GM19397 (cell line): ENCODE measurements around the gene BTBD19.
"Not testable (repeated sequence)": the region's sequence is repeated elsewhere in the genome, so short reads cannot be mapped to it uniquely, and the experiment has no call there.

ENCODE experiments used
- ATAC-seq: cut with Tn5 transposase; IDR thresholded peaks from one replicate; pipeline ENCODE4 v1.9.1; 2021; ENCODE audit warnings: mild to moderate bottlenecking, moderate library complexity; ENCODE audit not compliant: unreplicated experiment

BTBD19 gene

DNA sequence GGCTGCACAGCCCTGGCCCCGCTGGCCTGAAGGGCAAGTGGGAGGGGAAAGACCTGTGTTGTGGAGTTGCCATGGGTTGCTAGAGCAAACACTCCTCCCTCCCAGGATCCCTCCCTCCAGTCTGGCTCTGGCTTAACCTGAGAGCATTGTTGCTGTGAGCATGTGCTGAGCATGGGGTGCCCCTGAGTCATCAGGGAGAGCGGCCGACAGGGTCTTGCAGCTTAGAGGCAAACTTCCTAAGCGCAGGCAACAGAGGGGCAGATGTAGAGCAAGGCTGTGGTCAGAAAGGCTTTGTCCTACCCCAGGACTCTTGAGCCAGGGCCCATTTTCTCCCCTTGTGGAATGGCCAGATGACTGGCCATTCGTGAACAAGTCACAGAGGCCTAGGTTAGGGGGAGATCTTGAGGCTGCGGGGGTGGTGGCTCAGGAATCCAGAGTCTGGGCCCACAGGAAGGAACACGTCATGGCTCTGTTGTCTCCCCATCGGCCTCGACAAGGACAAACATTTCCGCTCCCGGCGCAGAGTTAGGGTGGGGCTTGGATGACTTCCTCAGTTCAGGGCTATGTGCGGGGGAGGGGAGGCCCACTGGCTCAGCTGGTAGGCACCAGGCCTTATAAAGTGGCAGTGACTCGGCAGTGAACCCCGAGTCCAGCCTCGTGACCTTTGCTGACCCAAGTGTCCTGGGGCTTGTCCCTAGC, 810 bp upstream of the BTBD19 start:
- no peak for ATAC-seq

GRCh38 chr1:44808938-44809917, 905 bp downstream of the BTBD19 start:
- ATAC-seq, result no peak

- no peak for ATAC-seq
These were observed 1.9 kb downstream of the BTBD19 start for GRCh38 chr1:44810101-44810761.

DNA sequence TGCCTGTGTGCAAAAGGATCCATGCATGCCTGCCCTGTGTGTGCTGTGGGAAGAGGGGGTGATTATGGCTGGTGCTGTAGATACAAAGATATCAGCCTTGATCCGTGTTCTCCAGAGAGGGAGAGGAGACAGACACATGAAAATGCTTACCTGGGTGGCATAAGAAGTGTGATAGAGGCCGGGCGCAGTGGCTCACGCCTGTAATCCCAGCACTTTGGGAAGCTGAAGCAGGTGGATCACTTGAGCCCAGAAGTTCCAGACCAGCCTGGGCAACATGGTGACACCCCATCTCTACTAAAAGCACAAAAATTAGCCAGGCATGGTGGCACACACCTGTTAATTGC, 2.4 kb downstream of the BTBD19 start:
- not testable (repeated sequence) for ATAC-seq

DNA sequence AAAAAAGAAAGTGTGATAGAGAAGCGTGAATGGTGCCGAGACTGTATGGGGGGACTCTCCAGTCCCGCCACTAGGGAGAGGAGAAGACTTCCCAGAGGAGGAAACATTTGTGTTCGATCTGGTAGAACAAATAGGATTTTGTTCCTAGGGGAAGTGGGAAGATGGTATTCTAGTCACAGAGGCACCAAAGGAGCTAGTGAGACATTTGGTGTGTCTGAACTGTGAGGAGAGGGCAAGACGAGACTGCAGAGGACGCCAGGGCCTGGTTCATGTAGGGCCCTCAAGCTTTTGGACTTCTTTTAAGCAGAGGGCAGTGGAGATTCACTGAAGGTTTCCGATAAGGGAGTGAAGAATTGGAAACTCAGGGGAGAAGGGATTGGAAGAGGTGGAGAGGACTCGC, 2.9 kb downstream of the BTBD19 start:
- no peak for ATAC-seq

DNA sequence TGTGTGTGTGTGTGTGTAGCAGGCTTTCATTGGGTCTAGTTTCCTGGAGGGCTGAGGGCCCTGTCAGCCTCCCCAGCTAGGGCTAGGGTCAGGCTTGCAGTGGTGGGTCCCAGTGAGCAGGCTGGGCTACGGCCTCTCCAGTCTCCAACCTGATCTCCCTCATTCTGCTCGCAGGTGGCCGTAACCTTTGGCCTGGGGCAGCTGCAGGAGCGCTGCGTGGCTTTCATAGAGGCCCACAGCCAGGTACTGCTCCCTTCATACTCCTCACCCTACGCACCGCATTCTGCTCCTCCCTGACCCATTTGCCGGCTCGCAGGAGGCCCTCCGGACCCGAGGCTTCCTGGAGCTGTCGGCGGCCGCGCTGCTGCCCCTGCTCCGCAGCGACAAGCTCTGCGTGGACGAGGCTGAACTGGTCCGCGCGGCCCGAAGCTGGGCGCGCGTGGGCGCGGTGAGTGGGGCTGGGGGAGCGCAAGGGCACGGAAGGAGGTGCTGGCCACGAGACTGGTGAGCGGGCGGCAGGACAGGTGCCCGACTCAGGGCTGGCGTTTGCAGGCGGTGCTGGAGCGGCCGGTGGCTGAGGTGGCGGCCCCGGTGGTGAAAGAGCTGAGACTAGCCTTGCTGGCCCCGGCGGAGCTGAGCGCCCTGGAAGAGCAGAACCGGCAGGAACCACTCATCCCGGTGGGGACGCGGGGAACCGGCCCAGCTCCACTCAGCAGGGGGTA, 4.7 kb downstream of the BTBD19 start:
- no peak for ATAC-seq

DNA sequence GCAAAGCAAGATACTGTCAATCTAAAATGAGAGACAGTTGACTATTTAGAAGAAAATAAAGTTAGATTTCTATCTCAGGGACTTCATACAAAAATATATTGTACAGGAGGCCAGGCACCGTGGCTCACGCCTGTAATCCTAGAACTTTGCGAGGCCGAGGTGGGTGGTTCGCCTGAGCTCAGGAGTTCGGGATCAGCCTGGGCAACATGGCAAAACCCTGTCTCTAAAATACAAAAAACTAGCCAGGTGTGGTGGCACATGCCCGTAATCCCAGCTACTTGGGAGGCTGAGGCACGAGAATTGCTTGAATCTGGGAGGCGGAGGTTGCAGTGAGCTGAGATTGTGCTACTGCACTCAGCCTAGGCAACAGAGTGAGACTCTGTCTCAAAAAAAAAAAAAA, 7.6 kb downstream of the BTBD19 start:
- not testable (repeated sequence) for ATAC-seq

GRCh38 chr1:44817307-44817706, 9.0 kb downstream of the BTBD19 start:
- ATAC-seq, result no peak

DNA sequence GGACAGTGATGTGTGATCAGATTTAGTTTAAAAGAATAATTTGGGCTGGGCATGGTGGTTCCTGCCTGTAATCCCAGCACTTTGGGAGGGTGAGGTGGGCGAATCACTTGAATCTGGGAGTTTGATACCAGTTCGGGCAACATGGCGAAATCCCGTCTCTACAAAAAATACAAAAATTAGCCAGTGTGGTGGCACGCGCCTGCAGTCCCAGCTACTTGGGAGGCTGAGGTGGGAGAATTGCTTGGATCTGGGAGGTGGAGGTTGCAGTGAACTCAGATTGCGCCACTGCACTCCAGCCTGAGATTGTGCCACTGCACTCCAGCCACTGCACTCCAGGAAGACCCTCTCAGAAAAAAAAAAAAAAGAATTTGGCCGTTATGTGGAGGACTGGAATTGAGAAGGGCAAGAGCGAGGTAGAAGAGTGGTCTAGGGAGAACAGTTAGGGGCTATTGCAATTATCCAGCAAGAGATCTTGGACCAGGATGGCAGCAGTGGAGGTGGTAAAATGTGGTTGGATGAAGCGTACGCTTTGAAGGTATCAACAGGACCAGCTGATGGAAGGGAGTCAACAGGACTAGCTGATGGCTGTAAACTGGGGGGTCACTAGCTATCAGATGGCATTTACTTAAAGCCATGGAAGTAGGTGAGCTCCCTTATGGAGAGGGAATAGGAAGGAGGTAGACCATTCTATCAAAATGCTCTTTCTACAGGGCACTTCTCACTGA, 9.6 kb downstream of the BTBD19 start:
- ATAC-seq, result no peak

GRCh38 chr1:44819196-44819607, 10.9 kb downstream of the BTBD19 start:
- no peak for ATAC-seq

DNA sequence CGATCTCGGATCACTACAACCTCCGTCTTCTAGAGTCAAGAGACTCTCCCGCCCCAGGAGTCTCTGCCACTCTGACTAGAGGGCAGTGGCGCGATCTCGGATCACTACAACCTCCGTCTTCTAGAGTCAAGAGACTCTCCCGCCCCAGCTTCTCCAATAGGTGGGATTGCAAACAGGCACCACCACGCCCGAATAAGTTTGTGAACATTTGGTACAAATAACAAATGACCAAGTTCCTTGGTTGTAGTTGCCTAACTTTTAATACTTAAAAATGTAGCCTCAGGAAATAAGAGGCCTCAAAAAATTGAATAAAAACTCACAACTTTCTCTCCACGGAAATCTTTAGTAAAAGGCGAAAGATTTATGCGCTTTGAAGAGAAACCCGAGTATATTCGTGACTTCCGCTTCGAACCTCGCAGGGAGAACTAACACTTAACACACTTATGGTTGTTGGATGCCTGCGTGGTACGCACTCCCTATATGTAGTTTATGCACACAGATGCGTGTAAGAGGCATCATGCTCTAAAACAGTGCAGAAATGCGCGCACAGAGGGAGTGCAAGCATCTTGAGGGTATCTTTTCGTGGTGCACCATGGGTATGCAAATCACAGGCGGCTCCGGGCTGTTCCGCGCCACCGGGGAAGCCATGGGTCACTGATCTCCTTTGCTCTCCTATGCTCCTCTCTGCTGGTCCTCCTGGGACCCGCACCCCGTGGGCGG, 11.4 kb downstream of the BTBD19 start:
- peak; percentile 75 for ATAC-seq

DNA sequence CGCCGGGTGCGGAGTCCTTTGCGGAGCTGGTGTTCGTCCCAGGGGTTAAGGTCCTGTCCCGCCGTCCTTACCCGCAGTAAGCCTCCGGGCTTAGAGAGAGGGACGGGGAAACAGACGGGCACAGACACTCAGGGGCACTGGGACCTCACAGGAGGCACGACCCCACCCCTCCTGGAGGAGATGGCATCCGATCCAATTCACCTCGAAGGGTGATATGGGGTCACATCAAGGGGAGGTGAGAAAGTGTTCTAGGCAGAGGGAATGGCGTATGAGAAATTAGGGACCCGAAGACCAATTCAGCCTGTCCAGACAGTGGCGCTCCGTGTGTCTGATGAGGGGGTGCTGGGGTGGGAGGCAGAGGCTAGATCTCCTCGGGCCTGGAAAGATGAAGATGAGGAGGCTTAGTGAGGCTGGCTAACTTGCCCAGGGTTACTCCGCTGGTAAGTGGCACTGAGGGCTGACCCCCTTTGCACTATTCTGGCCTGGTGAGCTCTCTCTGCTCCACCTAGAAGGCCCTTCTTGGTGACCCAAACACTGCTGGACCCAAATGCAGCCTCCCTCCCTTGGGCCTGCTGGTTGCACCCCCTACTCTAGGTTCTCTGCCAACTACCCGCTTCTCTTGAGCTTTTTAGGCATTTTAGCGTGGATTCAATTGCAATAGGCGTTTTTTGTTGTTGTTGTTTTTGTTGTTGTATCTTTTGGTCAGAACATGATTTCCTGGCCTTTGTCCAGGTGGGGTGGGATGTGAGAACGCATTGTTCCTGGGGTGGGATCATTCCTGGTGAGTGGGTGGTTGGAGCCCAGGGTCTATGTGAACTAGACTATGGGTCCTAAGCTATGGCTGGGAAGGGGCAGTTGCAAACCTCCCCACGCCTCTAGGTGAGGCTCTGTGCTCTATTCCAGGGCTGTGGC, 12.3 kb downstream of the BTBD19 start:
- no peak for ATAC-seq

GRCh38 chr1:44821240-44821715, 13.0 kb downstream of the BTBD19 start:
- no peak for ATAC-seq

- ATAC-seq, result no peak
These were observed 13.9 kb downstream of the BTBD19 start for GRCh38 chr1:44822131-44822701.

- no peak for ATAC-seq
These were observed 14.7 kb downstream of the BTBD19 start for GRCh38 chr1:44822981-44823451.

DNA sequence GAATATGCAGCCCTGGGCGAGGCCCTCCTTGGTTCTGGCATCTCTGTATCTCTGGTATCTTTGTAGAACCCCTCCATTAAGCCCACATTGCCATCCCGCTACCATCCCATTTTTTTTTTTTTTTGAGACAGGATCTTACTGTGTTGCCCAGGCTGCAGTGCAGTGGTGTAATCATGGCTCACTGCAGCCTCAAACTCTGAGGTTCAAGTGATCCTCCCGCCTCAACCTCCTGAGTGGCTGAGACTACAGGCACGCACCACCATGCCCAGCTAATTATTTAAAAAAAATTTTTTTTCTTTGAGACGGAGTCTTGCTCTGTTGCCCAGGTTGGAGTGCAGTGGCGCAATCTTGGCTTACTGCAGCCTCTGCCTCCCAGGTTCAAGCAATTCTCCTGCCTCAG, 16.1 kb downstream of the BTBD19 start:
- ATAC-seq, result not testable (repeated sequence)

DNA sequence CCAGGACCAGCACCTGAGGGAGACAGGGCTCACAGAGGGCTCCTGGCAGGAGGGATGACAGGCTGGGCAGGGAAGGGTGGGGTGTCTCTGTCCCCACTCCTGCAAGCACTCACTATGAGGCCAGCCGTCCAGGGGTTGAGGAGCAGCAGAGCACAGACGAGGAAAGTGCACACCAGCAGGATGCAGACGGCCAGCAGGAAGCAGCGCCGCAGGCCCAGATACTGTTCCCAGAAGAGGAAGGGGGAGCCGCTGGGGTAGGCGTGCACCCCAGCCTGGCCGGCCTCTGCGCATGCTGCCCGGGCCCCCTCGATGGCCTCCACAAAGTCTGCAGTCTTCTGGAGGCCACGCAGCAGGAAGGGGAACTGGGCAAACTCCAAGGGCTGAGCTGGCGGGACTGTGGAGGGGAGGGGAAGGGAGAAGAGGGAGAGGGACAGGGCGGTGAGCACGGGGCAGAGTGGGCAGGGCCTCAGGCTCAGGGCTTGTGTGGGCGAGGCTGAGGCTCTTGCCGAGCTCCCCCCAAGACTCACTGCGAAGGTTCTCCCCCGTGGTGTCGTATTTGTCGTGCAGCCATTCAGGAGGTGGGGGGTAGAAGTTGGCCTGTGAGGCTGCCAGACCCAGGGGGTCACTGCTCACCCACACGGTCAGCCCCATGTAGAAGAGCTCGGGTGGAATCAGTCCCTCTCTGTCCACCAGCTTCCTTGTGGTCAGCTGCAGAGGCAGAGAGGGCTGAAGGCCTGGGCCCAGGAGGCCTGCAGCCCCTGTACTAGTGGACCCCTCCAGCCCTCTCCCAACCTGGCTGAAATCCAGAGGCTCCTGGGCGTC, 18.3 kb downstream of the BTBD19 start:
- no peak for ATAC-seq
